KOPT-K1 (cell line): Measurements from ENCODE around the gene LDLRAD3.

Experiments used
- H3K27ac ChIP-seq: fragments of 200-600 bp; sonication (generic); 2 replicates; pipeline ENCODE4 v1.5.1; 2016; ENCODE audit warnings: antibody characterized with exemption, mild to moderate bottlenecking, low read depth, low read length; ENCODE audit not compliant: poor library complexity, severe bottlenecking
- H3K36me3 ChIP-seq: fragments of 200-600 bp; sonication (generic); 2 replicates; pipeline ENCODE4 v1.5.1; 2017; ENCODE audit warnings: antibody characterized with exemption, mild to moderate bottlenecking, low read length, moderate library complexity; ENCODE audit not compliant: insufficient read depth
- H3K9me3 ChIP-seq: fragments of 200-600 bp; sonication (generic); 2 replicates; pipeline ENCODE4 v1.5.1; 2017; ENCODE audit warnings: antibody characterized with exemption, low read length, mild to moderate bottlenecking; ENCODE audit not compliant: insufficient read depth, poor library complexity, severe bottlenecking

LDLRAD3 gene

DNA sequence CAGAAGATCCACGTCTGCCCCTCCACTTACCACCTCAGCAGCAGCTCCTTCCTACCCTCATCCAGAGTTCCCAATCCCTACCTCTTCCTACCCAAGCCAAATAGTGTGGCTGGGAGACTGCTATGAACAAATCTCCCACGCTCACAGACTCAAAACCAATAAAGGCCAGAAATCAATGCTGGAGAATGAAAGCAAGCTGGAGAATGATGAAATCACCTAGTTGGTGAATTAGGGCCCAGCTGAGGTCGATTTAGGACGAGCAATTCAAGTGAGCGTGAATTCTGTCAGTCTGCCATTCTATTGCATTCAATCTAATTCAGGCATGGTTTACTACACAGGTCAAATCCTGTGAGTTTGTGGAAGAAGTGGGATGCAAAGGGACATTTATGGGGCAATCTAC, 322.9 kb downstream of the LDLRAD3 start:
- no peak overlapping the region for H3K27ac ChIP-seq
- H3K9me3 ChIP-seq, result no peaks in the 10 kb centered on the region
- H3K36me3 ChIP-seq, result no peaks in the 10 kb centered on the region; the same call in 1 of the 2 replicates

DNA sequence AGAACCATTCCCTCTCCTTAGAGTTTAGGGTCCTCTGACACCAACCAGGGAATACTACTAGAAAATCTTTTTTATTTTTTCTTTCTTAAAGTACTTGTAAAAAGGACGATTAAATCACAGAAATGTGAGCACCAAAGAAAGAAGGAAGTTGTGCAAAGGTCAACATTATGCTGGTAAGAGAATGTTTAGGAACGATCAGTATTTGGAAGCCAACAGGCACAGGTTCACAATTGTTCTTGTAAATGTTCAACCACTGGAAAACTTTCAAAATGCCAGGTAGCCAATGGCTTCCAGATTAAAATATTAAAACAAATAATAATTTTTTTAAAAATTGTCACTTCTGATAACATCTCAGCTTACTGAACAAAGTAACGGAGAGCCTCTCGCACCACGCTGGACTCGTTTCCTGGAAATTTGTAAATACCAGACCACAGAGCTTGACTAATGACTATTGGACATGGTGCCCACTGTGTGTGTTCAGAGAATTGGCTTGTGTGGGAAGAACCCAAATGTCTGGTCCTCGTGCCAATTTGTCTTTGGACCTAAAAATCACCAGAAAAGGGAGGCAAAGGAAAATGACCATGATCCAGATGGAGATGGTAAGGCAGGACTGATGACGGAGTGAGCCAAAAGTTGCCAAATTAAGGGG, 324.6 kb downstream of the LDLRAD3 start:
- Histone ChIP-seq H3K36me3 (peaks cover 8% of the 10 kb centered on the region; the same call in 1 of the 2 replicates), H3K9me3 (no peaks in the 10 kb centered on the region), H3K27ac (no peak overlapping the region)

DNA sequence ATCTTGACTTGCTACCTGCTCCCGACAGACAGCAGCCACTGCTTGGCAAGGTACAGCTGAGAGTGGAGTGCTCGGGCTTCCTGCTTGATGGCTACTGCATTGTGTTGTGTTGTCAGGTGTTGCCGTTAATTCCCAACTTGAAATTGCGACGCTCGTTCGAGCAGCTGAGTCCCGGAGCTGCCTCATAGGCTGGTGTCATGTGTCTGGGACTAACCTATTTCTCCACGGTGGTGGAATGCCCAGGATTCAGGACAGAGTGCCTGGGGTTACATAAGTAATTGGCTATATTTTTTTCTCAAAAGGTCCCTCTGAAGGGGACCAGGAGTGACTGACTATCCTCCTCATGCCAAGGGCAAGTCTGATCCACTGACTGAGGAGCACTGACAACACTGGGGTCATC, 326.8 kb downstream of the LDLRAD3 start:
- H3K9me3 ChIP-seq, result no peaks in the 10 kb centered on the region
- H3K27ac ChIP-seq, result no peak overlapping the region
- peaks cover 19% of the 10 kb centered on the region for H3K36me3 ChIP-seq

DNA sequence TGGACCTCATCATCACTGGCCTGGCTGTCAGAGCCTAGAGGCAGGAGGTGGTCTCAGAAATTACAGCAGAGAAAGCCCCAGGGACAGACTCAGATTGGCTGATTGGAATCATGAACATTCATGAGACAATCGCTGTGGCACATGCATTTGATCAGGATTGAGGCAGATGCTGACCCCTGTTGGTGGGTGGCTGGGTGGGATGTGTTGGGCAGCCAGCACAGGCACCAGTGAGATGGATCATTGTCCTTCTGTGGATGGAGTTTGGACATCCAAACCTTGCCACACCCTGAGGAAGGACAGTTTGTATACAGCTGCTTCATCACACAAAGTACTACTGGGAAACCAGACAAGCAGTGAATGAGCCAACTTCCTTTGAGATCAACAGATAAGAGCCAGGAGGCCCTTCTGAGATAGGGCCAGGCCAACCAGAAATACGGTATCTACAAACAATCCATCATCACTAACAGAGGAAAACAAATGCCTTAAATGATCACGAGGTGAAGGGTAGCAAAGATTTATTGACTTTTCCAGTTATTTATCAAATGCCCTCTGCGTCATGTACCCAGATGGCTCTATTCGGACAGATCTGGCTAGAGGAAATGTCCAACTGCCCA, 328.0 kb downstream of the LDLRAD3 start:
- Histone ChIP-seq H3K27ac (no peak overlapping the region), H3K9me3 (no peaks in the 10 kb centered on the region), H3K36me3 (peaks cover 24% of the 10 kb centered on the region)

DNA sequence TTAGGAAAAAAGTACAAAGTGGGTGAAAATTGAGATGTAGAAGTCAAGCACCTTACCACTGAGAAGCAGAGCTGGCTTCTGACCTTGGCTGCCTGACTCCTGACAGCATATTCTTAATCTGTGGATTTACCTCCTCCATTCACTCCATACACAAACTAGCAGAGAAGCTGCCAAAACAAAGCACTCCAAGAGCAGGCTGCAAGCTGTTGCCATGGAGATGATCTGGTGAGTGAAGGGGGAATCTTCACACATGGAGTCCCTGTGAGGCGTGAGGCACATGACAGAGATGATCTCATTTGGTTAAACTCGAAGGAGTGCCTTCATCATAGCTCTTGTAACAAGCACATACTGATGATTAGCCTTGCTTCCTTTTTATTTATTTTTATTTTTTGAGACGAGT, 329.2 kb downstream of the LDLRAD3 start:
- Histone ChIP-seq H3K9me3 (no peaks in the 10 kb centered on the region), H3K27ac (no peak overlapping the region), H3K36me3 (peaks cover 29% of the 10 kb centered on the region)

DNA sequence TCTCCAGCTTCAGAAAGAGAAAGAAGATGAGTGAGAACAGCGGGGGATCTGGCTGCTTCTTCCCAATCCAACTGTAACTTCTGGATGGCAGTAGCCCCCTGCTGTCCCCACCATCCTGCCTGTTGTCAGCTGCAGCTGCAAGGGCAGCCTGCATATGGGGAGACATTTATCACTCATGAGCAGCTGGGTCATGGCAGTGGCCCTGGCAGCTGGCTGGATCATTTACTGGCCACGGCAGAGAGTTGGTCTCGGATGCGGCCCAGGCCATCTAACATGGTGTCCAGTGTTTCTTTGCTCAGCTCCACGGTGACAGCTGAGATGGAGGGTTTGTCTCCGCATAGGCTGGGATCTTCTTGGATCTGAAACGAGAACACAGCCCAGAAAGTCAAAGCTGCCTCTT, 330.6 kb downstream of the LDLRAD3 start:
- Histone ChIP-seq H3K27ac (no peak overlapping the region), H3K9me3 (no peaks in the 10 kb centered on the region), H3K36me3 (peaks cover 29% of the 10 kb centered on the region)

DNA sequence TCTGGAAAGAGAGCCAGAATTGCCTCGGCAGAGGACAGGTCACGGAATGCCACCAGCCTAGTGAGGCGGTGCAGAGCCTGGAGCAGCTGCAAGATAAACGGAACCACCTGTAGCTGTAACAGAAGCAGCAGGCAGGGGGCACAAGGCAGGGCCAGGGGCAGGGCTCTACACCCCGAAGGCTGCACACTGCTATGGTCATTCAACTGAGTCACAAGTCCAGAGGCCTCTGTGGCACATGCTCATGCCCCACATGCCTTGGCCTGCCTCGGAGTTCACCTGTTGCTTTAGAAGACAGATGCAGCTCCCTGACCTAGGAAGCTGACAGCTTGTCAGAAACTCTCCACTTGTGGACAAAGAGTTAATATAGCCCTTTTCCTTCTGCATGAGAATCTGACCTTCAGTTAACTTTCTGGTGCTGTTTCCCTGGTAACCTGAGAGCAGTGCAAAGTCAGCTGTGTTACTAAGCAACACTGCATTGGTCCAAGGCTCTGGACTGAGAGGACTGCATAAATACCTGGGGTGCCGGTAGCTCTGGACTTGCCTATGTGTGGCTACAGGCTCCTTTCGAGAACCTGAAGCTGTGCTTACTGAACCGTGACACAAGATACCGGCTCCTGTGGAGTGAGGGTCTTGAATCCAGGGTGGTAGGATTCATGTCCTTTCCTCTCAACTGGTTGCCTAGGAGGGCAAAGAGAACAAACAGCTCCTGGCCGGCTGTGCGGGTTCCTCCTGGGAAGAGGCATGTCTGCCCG, 334.8 kb downstream of the LDLRAD3 start:
- Histone ChIP-seq H3K36me3 (peaks cover 21% of the 10 kb centered on the region), H3K9me3 (peaks cover 6% of the 10 kb centered on the region), H3K27ac (no peak overlapping the region)

DNA sequence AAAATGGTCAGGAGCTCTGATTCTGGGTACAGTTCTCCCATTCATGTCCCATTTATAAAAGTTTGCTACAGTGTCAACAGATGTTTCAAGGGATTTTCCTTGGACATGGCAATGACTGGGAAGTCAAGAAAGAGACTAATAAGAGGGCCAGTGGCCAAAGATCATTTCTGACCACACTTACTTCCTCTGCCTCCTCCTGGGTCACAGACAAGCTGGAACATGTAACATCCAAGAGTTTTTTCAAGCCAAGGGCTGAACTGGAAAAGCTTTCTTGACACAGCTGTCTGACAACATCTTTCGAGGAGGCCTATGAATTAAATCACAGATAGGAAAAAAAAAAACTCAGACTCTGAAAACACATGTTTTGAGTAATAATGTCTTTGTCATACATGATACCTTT, 336.7 kb downstream of the LDLRAD3 start:
- Histone ChIP-seq H3K27ac (no peak overlapping the region), H3K9me3 (peaks cover 6% of the 10 kb centered on the region), H3K36me3 (peaks cover 10% of the 10 kb centered on the region)
